Gastrocnemius medialis (tissue), 4 donors: Measurements from ENCODE around the gene ZNF845.

Experiments
- POLR2A ChIP-seq, 2 donors: fragments of 450-650 bp; IDR thresholded peaks; one replicate each; pipeline ENCODE4 v1.6.1; 2017; ENCODE audit warnings: antibody characterized with exemption in 2 of 2, mild to moderate bottlenecking in 2 of 2, moderate library complexity in 2 of 2
- TF ChIP-seq, protein P1 (sequence below), 5 experiments: fragments of 450-650 bp in 3 of 5; fragments of 200-600 bp in 2 of 5; sonication (generic) in 2 of 5; IDR thresholded peaks in 4 of 5; conservative IDR thresholded peaks in 1 of 5; 1 replicate in 4 of 5; 2 replicates in 1 of 5; pipeline ENCODE4 v1.5.1; 2016 to 2019; ENCODE audit warnings: antibody characterized with exemption in 5 of 5, mild to moderate bottlenecking in 3 of 5, moderate library complexity in 3 of 5

DNA sequence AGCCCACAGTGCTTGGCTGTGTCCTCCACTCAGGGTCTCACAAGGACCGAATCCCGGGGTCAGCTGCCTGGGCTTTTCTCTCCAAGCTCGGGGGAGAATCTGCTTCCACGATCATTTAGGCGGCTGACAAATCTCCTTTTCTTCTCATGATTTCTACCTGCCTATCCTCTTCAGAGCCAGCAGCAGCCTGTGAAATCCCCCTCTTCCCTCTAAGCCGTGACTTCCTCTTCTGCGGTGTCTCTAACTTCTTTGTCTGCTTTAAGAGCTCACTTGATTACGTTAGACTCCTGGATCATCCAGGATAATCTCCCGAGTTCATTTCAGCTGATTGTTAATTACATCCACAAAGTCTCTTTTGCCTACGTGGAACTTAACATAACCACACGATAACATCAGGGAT is 22.5 kb upstream of the ZNF845 start:
- TF ChIP-seq, protein P1, sequence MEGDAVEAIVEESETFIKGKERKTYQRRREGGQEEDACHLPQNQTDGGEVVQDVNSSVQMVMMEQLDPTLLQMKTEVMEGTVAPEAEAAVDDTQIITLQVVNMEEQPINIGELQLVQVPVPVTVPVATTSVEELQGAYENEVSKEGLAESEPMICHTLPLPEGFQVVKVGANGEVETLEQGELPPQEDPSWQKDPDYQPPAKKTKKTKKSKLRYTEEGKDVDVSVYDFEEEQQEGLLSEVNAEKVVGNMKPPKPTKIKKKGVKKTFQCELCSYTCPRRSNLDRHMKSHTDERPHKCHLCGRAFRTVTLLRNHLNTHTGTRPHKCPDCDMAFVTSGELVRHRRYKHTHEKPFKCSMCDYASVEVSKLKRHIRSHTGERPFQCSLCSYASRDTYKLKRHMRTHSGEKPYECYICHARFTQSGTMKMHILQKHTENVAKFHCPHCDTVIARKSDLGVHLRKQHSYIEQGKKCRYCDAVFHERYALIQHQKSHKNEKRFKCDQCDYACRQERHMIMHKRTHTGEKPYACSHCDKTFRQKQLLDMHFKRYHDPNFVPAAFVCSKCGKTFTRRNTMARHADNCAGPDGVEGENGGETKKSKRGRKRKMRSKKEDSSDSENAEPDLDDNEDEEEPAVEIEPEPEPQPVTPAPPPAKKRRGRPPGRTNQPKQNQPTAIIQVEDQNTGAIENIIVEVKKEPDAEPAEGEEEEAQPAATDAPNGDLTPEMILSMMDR (IDR thresholded peaks at IDR 0.05 in 4 of 5, conservative IDR thresholded peaks at IDR 0.05 in 1 of 5), result no peak
- TF ChIP-seq POLR2A (IDR thresholded peaks at IDR 0.05), result no peak
